Effector memory CD4-positive, alpha-beta T cell (primary cell): ENCODE measurements around the gene CHPF2.

ENCODE experiments used
- DNase-seq, 3 donors: peaks; one replicate each; pipeline ENCODE4 v3.0.0-alpha.2; 2020
- H3K27ac ChIP-seq: 2 replicates; pipeline ENCODE4 v1.7.0; 2013; ENCODE audit warnings: mild to moderate bottlenecking, low read length, moderate library complexity; ENCODE audit not compliant: insufficient read depth, poor library complexity, severe bottlenecking
- H3K27me3 ChIP-seq: replicated peaks from 2 replicates; pipeline ENCODE4 v1.7.0; 2013; ENCODE audit warnings: mild to moderate bottlenecking, low read length; ENCODE audit not compliant: insufficient read depth, control insufficient read depth, poor library complexity, severe bottlenecking
- H3K36me3 ChIP-seq: 2 replicates; pipeline ENCODE4 v1.7.0; 2013; ENCODE audit warnings: mild to moderate bottlenecking, low read length, moderate library complexity; ENCODE audit not compliant: control insufficient read depth, insufficient read depth
- H3K4me1 ChIP-seq: 2 replicates; pipeline ENCODE4 v1.7.0; 2013; ENCODE audit warnings: low read length, mild to moderate bottlenecking; ENCODE audit not compliant: control insufficient read depth, insufficient read depth, poor library complexity, severe bottlenecking
- H3K4me3 ChIP-seq: 2 replicates; pipeline ENCODE4 v1.7.0; 2013; ENCODE audit warnings: low read length, low read depth, mild to moderate bottlenecking; ENCODE audit not compliant: insufficient read depth, poor library complexity, severe bottlenecking
- H3K9me3 ChIP-seq: 2 replicates; pipeline ENCODE4 v1.7.0; 2013; ENCODE audit warnings: mild to moderate bottlenecking, low read length, moderate library complexity; ENCODE audit not compliant: control insufficient read depth

The CHPF2 gene

GRCh38 chr7:151240536-151240935, 8.3 kb downstream of the CHPF2 start:
- H3K9me3 ChIP-seq: no peaks in the 10 kb centered on the region
- H3K27me3 ChIP-seq: peaks cover 6% of the 10 kb centered on the region
- peaks cover 37% of the 10 kb centered on the region for H3K36me3 ChIP-seq
- no peak overlapping the region for H3K4me3 ChIP-seq
- peaks cover 24% of the 10 kb centered on the region for H3K4me1 ChIP-seq
- DNase-seq: no peak
- H3K27ac ChIP-seq: no peak overlapping the region

- Histone ChIP-seq H3K4me3 (no peak overlapping the region), H3K9me3 (no peaks in the 10 kb centered on the region), H3K4me1 (peaks cover 29% of the 10 kb centered on the region), H3K27me3 (peaks cover 12% of the 10 kb centered on the region), H3K36me3 (peaks cover 31% of the 10 kb centered on the region), H3K27ac (no peak overlapping the region)
- DNase-seq: no peak
Observed at GRCh38 chr7:151240942-151241754, 8.9 kb downstream of the CHPF2 start.

- Histone ChIP-seq H3K27ac (no peak overlapping the region), H3K4me1 (peaks cover 29% of the 10 kb centered on the region), H3K9me3 (no peaks in the 10 kb centered on the region), H3K36me3 (peaks cover 25% of the 10 kb centered on the region), H3K4me3 (no peak overlapping the region), H3K27me3 (peaks cover 14% of the 10 kb centered on the region)
- no peak for DNase-seq
Observed at GRCh38 chr7:151241755-151242096, 9.4 kb downstream of the CHPF2 start.

GRCh38 chr7:151242159-151243044, 10.1 kb downstream of the CHPF2 start:
- no peaks in the 10 kb centered on the region for H3K9me3 ChIP-seq
- no peak overlapping the region for H3K4me3 ChIP-seq
- H3K36me3 ChIP-seq: peaks cover 20% of the 10 kb centered on the region

GRCh38 chr7:151243045-151243349, 10.7 kb downstream of the CHPF2 start:
- H3K36me3 ChIP-seq: peaks cover 14% of the 10 kb centered on the region

More at GRCh38 chr7:151242159-151243044, 10.1 kb downstream of the CHPF2 start:
- Histone ChIP-seq H3K27ac (no peak overlapping the region), H3K27me3 (peaks cover 19% of the 10 kb centered on the region), H3K4me1 (peaks cover 29% of the 10 kb centered on the region)
- no peak for DNase-seq

GRCh38 chr7:151243408-151244195, 11.3 kb downstream of the CHPF2 start:
- Histone ChIP-seq H3K9me3 (no peaks in the 10 kb centered on the region), H3K27me3 (peaks cover 25% of the 10 kb centered on the region), H3K4me3 (peak overlapping the region; percentile 30), H3K4me1 (peaks cover 38% of the 10 kb centered on the region), H3K27ac (no peak overlapping the region), H3K36me3 (peaks cover 8% of the 10 kb centered on the region)
- DNase-seq: peak; percentile 26 to 53 (median 38)

More at GRCh38 chr7:151243045-151243349, 10.7 kb downstream of the CHPF2 start:
- no peaks in the 10 kb centered on the region for H3K9me3 ChIP-seq
- peaks cover 25% of the 10 kb centered on the region for H3K27me3 ChIP-seq
- H3K27ac ChIP-seq: no peak overlapping the region
- peaks cover 34% of the 10 kb centered on the region for H3K4me1 ChIP-seq
- H3K4me3 ChIP-seq: peak overlapping the region; percentile 30
- DNase-seq: no peak

- H3K9me3 ChIP-seq: no peaks in the 10 kb centered on the region
- no peak overlapping the region for H3K27ac ChIP-seq
- peak; percentile 26 to 41 (median 37) for DNase-seq
- peaks cover under 1% of the 10 kb centered on the region for H3K36me3 ChIP-seq
- H3K27me3 ChIP-seq: peaks cover 25% of the 10 kb centered on the region
- H3K4me1 ChIP-seq: peaks cover 40% of the 10 kb centered on the region
- peak overlapping the region; percentile 28 for H3K4me3 ChIP-seq
Observed at GRCh38 chr7:151244196-151244840, 12.0 kb downstream of the CHPF2 start.

GRCh38 chr7:151244841-151245346, 12.6 kb downstream of the CHPF2 start:
- Histone ChIP-seq H3K36me3 (no peaks in the 10 kb centered on the region), H3K4me1 (peaks cover 41% of the 10 kb centered on the region), H3K27ac (no peak overlapping the region), H3K27me3 (peaks cover 25% of the 10 kb centered on the region), H3K4me3 (peak overlapping the region; percentile 28), H3K9me3 (no peaks in the 10 kb centered on the region)
- DNase-seq: no peak

- Histone ChIP-seq H3K4me3 (peak overlapping the region; percentile 28), H3K9me3 (no peaks in the 10 kb centered on the region), H3K27ac (no peak overlapping the region), H3K4me1 (peaks cover 41% of the 10 kb centered on the region), H3K36me3 (no peaks in the 10 kb centered on the region), H3K27me3 (peaks cover 25% of the 10 kb centered on the region)
- peak; percentile 46 to 58 (median 54) for DNase-seq
Observed at GRCh38 chr7:151245360-151246101, 13.2 kb downstream of the CHPF2 start.
